Activated CD4-positive, alpha-beta T cell treated with anti-CD3 and anti-CD28 coated beads, Interleukin-2, amount 50 U/mL, for 16 hours (primary cell): Measurements from ENCODE around the gene OR1S2.
"Not testable (repeated sequence)": the region's sequence is repeated elsewhere in the genome, so short reads cannot be mapped to it uniquely, and the experiment has no call there.

ENCODE experiments used
- DNase-seq: peaks from one replicate; pipeline ENCODE4 v3.0.0-alpha.2; 2020

Gene OR1S2, protein sequence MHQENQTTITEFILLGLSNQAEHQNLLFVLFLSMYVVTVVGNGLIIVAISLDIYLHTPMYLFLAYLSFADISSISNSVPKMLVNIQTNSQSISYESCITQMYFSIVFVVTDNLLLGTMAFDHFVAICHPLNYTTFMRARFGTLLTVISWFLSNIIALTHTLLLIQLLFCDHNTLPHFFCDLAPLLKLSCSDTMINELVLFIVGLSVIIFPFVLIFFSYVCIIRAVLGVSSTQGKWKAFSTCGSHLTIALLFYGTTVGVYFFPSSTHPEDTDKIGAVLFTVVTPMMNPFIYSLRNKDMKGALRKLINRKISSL

GRCh38 chr11:58204042-58204441, at the start of gene OR1S2:
Gene OR1S2, minus strand, starts transcription at chr11:58204142. Its CDS starts 0 bp downstream, at chr11:58204142.
- no peak for DNase-seq

DNA sequence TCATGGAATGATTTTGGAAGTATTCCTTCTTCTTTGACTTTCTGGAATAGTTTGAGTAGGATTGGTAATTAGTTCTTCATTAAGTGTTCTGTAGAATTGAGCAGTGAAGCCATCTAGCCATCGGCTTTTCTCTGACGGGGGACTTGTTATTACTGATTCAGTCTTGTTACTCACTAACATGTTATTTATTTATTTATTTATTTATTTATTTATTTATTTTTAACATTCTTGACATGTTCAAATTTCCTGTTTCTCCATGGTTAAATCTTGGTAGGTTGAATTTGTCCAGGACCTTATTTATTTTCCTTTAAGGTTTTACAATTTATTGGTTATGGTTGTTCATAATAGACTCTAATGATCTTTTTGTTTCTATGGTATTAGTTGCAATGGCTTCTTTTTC, 40.0 kb upstream of the OR1S2 start:
- DNase-seq = no peak

DNA sequence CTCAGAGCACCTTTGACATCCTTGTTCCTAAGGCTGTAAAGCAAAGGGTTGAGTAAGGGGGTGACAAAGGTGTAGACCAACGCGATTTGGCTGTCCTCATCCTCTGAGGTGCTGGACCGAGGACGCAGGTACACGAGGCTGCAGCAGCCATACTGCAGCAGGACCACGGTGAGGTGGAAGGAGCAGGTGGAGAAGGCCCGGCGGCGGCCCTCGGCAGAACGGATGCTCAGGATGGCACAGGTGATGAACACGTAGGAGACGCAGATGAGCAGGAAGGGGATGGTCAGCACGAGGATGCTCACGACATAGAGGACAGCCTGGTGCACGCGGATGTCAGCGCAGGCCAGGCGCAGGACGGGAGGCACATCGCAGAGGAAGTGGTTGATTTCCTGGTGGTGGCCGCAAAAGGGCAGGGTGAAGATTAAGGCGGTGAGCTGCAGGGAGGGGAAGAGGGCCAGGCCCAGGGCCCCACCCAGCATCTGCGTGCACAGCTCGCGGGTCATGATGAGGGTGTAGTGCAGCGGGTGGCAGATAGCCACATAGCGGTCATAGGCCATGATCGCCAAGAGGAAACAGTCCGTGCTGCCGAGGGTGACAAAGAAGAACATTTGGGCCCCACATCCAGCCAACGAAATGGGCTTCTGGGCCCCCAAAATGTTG, 24.1 kb upstream of the OR1S2 start:
- DNase-seq = no peak

DNA sequence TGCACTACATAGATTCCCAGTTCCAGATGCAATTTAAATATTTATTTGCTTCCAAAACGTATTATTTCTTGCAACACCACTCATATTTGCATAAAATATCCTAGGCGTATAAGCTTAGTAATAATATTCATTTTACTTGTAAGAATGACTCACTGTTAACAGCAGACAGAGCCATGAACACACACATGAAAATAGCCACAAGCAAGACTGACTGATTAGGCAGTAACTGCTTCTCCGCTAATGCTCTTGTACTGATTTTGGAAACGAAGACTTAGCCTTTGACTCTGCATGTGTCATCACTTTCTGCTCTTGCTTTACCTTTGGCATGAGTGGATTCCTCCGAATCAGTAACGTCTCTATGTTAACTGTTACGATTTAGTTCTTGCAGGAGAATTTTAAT, 18.8 kb upstream of the OR1S2 start:
- DNase-seq = no peak

DNA sequence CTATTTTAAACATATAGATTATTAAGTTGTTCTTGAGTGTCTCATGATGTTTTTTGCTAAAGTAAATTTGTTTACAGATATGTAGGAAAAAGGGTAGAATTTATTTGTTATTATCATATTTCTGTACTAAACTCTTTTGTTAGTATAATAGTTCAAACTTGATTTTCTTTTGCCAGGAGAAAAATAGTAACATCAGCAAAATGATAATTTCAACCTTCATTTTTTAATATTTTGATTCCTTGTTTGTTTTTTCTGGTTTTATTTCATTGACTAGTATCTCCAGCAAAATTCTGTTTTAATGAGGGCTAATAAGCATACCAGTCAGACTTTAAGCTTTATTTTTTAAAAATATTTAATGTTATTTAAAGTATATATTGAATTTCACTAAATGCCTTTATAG, 12.5 kb upstream of the OR1S2 start:
- DNase-seq = no peak

- DNase-seq = not testable (repeated sequence)
These were observed 8.5 kb upstream of the OR1S2 start, which contains the start of gene OR1S1 for GRCh38 chr11:58212420-58212819. Gene OR1S1, plus strand, starts transcription at chr11:58212720.

- DNase-seq = no peak
These were observed 4.7 kb downstream of the OR1S2 start for GRCh38 chr11:58199271-58199670.

DNA sequence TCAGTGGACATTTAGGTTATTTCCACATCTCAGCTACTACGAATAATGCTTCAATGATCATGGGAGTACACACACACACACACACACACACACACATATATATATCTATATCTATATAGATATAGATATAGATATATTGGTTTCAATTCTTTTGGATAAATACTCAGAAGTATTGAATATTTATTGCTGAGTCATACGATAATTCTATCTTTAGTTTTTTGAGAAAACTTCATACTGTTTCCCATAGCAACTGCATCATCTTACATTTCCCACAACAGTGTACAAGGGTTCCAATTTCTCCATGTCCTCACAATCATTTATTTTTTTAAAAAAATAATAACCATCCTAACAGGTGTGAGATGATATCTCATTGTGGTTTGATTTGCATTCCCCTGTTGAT, 8.0 kb downstream of the OR1S2 start:
- no peak for DNase-seq

GRCh38 chr11:58193391-58193790, 10.6 kb downstream of the OR1S2 start:
- no peak for DNase-seq

DNA sequence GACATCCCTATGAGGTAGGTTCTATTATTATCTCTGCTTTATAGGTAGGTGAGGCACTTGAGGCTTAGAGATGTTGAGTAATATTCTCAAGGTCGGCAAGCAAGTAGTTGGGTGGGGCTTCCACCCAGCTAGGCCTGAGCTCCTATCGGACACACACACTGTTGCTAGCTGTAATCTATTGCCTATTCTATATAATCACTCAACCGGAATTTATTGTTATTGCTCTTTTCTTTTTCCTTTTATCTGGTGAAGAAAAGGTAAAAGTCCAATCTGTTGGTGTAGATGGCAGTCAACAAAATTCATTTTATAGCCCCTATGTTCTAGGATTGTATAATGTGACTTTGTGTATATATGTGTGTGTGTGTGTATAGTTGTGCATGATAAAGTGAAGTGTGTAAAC, 11.7 kb downstream of the OR1S2 start:
- DNase-seq = no peak

GRCh38 chr11:58188770-58189169, 15.2 kb downstream of the OR1S2 start, which contains the start of gene OR9Q2:
Gene OR9Q2, plus strand, starts transcription at chr11:58189070. Its CDS starts 1,421 bp downstream, at chr11:58190491.
- DNase-seq = no peak

GRCh38 chr11:58186938-58187337, 17.0 kb downstream of the OR1S2 start:
- no peak for DNase-seq

DNA sequence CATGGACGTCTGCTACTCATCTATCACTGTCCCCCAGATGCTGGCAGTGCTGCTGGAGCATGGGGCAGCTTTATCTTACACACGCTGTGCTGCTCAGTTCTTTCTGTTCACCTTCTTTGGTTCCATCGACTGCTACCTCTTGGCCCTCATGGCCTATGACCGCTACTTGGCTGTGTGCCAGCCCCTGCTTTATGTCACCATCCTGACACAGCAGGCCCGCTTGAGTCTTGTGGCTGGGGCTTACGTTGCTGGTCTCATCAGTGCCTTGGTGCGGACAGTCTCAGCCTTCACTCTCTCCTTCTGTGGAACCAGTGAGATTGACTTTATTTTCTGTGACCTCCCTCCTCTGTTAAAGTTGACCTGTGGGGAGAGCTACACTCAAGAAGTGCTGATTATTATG, 24.3 kb downstream of the OR1S2 start:
- DNase-seq = no peak

- no peak for DNase-seq
These were observed 25.5 kb downstream of the OR1S2 start for GRCh38 chr11:58178444-58178843.

- no peak for DNase-seq
These were observed 26.4 kb downstream of the OR1S2 start for GRCh38 chr11:58177409-58178054.

DNA sequence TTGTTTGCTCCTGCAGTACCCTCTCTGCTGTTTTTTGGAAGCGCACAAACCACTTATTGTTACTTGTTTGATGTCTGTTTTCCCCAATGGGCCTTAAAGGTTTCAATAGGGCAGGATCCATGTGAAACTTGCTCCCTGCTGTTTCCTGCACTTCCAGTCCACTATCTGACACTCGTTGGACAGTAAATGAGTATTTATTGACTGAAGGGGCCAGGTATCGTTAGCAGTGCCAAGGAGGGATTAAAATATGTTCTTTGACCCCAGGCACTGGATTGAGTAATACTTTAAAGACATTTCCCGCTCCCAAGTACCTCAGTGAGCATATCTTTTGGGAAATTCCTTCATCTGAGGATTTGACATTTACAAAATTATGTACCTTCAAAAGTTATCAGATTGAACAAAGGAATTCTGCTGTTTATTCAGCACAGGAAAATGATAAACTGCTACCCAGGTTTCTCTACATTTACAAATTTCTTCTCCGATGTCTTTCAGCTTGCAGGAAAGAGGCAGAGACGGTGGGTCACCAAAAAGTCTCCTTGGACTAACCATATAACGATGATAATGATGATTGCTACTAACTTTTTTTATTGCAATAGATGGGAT, 38.3 kb downstream of the OR1S2 start:
- no peak for DNase-seq

GRCh38 chr11:58164990-58165389, 39.0 kb downstream of the OR1S2 start:
- no peak for DNase-seq

DNA sequence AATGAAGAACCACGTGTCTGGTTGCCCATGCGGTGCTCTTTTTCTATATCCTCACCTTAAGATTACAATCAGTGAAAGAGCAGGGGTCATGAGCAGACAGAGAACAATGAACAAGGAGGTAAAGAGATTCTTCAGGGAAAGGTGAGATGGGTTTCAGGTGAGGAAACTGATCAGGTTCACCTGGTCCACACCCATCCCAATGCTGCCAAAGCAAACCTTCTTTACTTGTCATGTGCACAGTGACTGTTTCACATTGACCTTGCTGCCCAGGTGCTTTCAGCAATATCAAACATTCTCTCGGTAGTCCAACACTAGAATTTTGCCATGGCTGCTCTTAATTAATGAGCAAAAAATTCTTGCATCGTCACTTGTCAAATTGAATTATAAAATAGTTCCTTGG, 39.6 kb downstream of the OR1S2 start:
- no peak for DNase-seq
